GM21423 (cell line): ENCODE measurements around the gene GPR158.

Source experiments
- ATAC-seq: cut with Tn5 transposase; IDR thresholded peaks from one replicate; pipeline ENCODE4 v1.9.1; 2021; ENCODE audit warnings: mild to moderate bottlenecking, moderate library complexity; ENCODE audit not compliant: unreplicated experiment

The GPR158 gene

DNA sequence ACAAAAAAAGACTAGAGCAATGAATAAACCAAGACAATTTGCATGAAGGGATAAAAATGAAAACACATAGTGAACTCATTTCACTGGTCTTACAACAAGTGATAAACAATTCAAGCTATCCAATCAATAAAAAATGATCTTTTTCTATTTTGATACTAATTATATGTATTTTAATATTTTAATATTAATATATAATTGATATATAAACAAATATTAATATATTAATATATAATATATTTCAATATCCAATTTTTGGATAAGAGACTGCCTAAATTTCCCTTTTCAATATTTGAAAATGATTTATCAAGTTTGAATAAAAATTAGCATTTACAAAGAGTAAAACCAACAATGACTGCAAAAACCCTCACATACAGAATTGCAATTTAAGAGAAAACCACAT lies 317.9 kb downstream of the GPR158 start:
- no peak for ATAC-seq

DNA sequence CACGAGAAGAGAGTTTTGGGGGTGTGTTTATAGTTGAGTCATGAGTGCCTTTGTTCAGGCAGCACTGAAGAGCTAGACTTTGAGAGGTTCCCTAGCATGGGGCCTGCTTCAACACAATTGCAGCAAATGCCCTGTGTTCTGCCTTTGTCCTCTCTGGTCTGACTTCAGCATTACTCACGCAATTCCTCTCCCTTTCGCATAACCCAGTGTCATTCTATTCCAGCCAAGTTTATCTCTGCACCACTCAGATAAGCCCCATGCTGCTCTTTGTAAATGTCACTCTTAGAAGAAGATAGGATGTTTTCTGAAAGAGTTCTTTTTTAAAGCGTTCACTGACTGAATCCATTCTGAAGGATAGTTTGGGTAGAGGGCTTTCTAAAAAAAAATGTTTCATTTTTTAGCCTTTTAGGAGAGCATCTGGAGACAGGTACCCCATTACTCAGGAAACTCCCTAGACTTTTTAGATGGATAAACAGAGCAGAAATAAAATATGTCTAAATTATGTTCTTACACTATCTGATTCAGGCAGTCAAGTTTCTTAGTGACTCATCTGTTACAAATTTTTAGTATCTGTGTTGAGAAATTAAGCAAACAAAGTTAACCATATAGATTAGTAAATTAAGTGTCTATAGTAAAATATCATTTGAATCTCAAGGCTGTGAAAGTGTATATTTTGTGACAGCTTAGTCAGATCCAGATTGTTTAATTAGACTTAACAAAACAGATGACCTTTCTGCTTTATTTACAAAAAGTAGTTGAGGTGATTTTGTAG lies 318.5 kb downstream of the GPR158 start:
- no peak for ATAC-seq

- no peak for ATAC-seq
These were observed 322.4 kb downstream of the GPR158 start for GRCh38 chr10:25497246-25497645.

DNA sequence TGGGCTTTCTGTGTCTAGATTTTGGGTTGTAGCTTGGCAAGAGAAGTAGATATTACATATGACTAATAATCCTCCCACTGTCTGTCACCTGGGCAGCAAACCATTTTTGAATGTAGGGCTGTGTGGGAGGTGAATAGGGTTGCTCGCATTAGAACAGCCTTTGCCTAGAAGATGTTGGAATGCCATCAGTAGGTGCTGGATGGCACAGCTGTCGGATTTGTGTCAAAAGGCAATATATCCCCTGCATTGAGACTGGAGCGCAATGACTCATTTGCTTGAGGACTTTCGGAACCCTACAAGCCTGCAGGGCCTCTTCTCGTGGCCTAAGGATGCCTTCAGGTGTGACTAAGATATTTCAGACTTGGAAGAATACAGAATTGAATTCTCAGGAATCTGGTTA lies 323.8 kb downstream of the GPR158 start:
- ATAC-seq = no peak

DNA sequence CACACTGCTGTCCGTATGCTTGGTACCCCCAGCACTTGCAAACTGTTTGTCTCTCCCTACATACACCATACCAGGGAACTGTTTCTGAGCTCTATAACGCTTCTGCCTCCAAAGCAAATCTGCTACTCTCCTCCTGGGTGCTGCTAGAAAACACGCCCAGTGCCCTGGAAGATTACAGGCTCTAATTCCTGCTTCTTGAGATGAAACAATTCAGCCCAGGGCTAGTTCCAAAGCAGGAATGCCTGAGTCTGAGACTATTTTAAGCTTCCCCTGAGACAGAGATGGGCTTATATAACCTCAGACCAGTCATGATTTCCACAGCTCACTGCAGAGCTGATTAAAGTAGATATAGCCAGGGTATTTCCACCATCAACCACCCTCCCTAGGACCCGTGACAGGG lies 327.1 kb downstream of the GPR158 start:
- ATAC-seq = no peak

DNA sequence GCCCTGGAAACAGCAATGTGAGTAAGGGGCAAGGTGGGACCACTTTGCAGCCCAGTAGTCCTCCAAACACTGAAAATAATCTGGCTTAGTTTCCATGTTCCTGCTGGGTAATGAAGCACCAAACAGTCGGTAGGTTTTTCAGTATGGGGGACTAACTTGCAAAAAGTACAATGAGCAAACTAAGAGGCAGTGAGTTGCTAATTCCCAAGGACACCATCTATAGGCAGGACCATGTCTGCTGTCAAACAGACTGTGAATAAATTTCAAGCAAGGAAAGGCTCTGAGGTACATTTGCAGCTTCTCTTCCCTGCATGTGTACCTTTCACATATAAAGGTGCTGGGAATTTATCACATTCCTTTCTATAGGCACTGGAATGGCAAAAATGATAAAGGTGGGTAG lies 327.7 kb downstream of the GPR158 start:
- no peak for ATAC-seq

- no peak for ATAC-seq
These were observed 329.5 kb downstream of the GPR158 start for GRCh38 chr10:25504306-25504705.

DNA sequence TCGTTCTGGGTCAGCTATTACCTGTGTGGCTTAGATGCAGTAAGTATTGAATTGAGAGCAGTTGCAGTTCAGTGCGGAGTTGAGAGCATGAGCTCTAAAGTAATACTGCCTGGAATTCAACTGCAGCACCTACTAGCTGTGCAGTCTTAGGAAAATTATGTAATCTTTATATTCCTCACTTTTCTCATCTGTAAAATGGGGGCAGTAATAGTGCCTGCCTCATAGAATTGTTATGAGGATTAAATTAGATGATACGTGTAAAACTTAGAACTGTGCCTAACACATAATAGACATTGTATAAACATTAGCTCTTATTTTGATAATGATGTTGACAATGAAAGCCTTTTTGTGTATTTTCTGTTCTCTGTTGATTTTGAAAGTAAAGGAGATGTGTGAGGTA lies 330.0 kb downstream of the GPR158 start:
- ATAC-seq = no peak

GRCh38 chr10:25505466-25505865 lies 330.7 kb downstream of the GPR158 start:
- ATAC-seq = no peak

GRCh38 chr10:25506821-25507335 lies 332.1 kb downstream of the GPR158 start:
- ATAC-seq = no peak

DNA sequence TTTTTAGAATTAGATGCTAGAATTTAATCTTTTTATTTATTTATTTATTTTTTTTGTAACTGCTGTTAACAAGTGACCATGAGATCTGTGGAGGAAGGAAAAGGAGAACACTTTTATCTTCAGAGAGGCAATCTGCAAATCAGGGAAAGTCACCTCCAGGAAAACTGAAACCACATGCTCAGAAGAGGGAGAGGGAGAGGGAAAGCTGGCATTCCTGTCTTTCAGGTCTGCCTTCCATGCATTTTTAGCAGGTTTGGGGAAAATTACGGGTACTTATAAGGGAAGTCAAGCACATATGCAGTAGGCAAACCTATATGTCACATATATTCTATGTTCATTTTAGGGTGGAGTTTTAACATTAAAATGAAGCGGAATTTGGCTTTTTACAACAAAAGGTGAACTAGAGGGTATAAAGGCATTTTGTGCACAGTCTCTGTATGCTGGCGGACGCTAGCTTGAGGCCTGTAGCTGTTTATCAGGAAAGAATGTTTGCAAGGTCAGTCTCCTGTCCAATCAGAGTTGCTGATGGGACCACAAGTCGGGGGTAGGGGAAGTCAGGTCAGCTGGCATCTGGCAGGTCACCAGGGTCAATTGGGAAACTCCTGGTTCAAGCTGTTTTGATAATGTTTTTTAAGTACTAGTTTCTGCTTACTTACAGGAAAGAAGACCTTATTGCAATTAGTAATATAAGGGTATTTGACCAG lies 333.5 kb downstream of the GPR158 start:
- no peak for ATAC-seq

DNA sequence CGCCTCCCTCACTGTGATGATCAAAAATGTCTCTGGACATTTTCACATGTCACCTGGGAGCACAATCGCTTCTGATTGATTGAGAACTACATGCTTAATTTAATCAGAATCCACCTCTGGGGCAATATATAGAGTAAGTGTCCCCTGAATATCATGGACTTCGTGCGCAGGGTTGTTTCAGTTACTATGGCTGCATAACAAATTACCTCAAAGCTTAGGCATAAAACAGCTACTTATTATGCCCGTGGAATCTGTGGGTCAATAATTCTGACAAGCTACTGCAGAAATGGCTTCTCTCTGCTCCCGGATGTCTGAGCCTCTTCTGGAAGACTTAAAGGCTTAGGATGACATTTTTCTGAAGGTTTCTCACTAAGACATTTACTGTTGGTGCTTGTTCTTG lies 334.4 kb downstream of the GPR158 start:
- no peak for ATAC-seq

GRCh38 chr10:25522294-25522693 lies 347.5 kb downstream of the GPR158 start:
- no peak for ATAC-seq

DNA sequence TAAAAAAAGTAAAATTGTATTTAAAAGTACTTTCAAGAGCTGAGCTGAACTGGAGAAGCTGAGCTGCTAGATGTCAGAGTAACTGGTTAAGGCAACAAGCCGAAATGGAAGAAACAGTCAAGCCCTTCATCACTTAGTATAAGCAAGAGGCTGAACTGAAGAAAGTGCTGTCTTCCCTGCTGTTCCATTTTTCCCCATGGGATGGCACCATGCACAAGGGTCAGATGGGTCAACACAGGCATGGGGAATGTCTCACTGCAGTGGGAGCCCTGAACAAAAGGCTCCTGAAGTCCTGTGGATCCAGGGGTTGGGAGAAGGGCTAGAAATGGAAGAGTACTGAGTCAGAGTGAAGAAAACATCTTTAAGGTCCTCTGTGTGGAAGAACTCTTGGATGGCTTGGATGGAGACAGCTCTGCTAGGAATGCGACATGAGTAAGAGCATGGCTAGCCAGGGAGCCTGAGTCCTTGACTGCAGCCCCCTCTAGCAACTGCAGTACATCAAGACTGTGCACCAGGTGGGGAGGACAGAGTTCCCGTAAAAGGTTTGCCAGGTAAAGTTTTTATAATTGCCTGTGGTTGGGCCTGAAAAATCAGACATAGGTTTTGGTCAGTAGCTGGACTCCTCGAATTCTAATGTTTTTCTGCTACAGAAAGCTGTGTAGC lies 348.3 kb downstream of the GPR158 start:
- no peak for ATAC-seq

GRCh38 chr10:25530306-25530705 lies 355.5 kb downstream of the GPR158 start:
- no peak for ATAC-seq

GRCh38 chr10:25531457-25532061 lies 356.8 kb downstream of the GPR158 start:
- no peak for ATAC-seq

DNA sequence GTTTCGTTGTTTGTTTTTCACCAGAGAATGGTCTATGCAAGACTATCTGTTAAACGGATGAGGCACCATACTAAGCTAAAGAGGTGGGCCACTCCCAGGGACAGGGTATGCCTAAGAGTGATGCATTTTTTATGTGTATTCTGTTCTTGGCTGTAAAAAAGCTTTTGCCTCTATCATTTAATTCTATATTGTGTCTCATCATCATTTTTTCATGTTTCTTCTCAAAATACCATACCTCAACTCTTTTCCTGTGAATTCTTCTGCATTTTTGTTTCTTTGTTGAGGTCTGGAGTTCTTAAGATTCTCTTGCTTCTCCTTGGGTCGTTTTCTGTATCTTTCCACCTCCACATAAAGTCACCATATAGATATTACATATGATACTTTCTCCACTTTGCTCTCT lies 357.4 kb downstream of the GPR158 start:
- ATAC-seq = no peak

DNA sequence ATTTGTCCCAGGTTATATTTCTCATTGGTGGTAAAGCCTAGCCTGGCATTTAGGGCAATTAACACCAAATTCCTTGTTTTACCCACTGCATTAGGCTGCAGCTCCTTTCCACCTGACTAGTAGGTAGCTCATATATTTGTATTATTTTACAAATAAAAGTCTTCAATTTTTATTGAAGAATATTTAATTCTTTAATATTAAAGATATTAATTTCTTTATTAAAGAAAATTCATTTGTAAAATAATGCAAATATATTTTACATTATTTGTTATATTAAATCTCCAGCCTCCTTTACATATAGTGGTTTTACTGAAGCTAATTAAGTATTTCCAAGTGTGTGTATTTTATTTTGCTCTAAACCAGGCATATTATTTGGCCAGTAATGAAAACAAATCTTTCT lies 361.2 kb downstream of the GPR158 start:
- no peak for ATAC-seq

DNA sequence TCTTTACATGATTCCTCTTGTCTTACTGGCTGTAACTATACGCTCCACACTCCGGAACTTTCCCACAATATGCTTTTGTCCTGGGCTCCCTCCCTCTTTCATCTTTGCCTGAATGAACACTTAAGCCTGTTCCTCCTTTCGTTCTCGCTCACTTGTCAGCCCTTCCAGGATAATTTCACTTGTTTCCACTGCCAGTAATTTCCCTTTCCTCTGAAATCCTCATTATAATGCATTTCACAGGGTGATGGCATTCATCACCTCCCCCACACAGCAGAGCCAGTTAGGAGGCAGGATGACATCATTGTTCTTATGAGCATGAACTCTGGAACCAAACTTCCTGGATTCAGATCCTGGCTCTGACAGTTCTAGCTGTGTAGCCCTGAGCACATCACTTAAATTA lies 372.6 kb downstream of the GPR158 start:
- no peak for ATAC-seq

DNA sequence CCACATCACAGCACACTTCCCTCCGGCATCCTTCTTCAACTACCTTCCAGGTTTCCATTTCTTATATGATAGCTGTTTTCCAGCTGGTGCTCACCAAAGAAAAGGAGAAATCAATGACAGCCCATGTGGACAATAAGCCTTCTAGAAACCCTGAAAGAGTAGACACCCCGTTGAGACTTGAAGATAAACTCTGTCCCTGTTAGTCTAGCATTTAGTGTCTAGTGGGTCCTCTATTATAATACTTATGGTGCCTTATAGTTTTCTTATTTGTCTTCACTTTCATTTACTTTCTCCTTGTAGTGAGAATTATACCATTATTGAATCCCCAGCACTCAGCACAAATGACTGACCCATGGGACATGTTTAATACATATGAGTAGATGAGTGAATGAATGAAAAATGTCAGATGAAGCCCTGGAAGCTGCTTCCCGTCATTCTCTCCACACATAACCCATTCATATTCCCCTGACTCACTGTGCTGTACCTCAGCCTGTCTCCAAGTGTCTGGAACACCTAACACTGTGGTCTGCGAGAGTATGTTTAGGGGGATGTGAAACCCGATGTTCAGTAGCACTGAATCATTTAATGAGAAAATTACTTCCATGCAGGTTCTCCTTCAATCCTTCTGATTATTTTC lies 377.6 kb downstream of the GPR158 start:
- no peak for ATAC-seq

DNA sequence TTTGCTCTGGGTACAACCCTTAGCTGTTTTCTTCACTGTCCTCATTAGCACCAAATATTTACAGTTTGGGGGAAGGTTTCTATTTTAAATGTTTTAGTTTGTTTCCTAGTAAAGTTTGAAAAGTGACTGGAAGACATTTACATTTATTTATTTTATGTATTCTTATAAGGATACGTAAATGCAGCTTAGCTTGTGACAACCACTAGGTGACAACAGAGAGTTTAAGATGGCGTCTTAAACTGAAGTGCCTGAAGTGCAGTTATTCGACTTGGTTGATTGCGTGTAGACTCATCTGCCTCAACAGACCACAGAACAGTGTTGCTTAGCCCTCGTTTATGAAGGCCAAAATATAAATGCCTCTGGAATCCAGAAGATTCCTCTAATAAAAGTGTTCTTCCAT lies 381.1 kb downstream of the GPR158 start:
- ATAC-seq = no peak
